ENCODE results near the gene ZNF326. TPM values are rescaled to one million over a fixed set of nuclear protein-coding genes. Genes with fewer than 3 reads are reported as not detected.
A peak's percentile ranks its signal among the peaks of the same experiment; 100 is the strongest.

Gene ZNF326
- total RNA-seq, 1 experiment from 2014 or later = 19.3 TPM

GRCh38 chr1:89946532-89946931, 48.4 kb upstream of the ZNF326 start:
- CTCF ChIA-PET = no interaction called here
- BruUV-seq (replicated peaks) = no TSS peak
- Histone ChIP-seq H3K36me3 (ENCODE audit: control insufficient read depth in 1 of 2, insufficient read depth in 2 of 2, low read length in 2 of 2) (no peaks in the 10 kb centered on the region), H3K4me2 (ENCODE audit: low read length) (peak overlapping the region; percentile 47; the same call in 1 of the 2 replicates), H3K4me1 (ENCODE audit: control insufficient read depth in 1 of 2, insufficient read depth in 2 of 2, low read length in 2 of 2) (peaks cover 0 to 14% of the 10 kb centered on the region in 2 experiments; a peak in 2 of 4 replicates), H3K9me2 (ENCODE audit: insufficient read depth) (no peaks in the 10 kb centered on the region), H3K9me3 (ENCODE audit: control insufficient read depth in 1 of 2, insufficient read depth in 1 of 2, low read depth in 1 of 2, low read length in 2 of 2) (no peaks in the 10 kb centered on the region), H3K27ac (ENCODE audit: low read depth, low read length) (no peak overlapping the region), H4K20me1 (ENCODE audit: insufficient read depth) (no peaks in the 10 kb centered on the region), H3K9ac (ENCODE audit: low read length) (no peak overlapping the region), H3K4me3 (replicated peaks in 1 of 2; ENCODE audit: low read depth in 1 of 2, low read length in 2 of 2) (no peak overlapping the region), H2AFZ (ENCODE audit: low read depth, low read length, poor library complexity, severe bottlenecking) (no peak overlapping the region), H3K79me2 (ENCODE audit: insufficient read depth, low read length) (no peaks in the 10 kb centered on the region), H3K27me3 (ENCODE audit: insufficient read depth, low read length) (no peaks in the 10 kb centered on the region)
- RAD21 ChIA-PET (ENCODE audit: low non-redundant PET in 1 of 2, low total read pairs in 2 of 2, uncharacterized antibody in 2 of 2, unreplicated experiment in 2 of 2) = no interaction called here
- POLR2A ChIA-PET = no interaction called here
- no peak for ATAC-seq
- no peak for TF ChIP-seq ATF3 (IDR thresholded peaks at IDR 0.05)
- no peak for TF ChIP-seq RAD21 (IDR thresholded peaks at IDR 0.05; ENCODE audit: low read depth)
- TF ChIP-seq CBX3 (IDR thresholded peaks at IDR 0.05; ENCODE audit: low read depth) = no peak
- no peak for TF ChIP-seq SRF (IDR thresholded peaks at IDR 0.05; ENCODE audit: low read depth)
- TF ChIP-seq ZFX (IDR thresholded peaks at IDR 0.05) = no peak
- TF ChIP-seq REST (IDR thresholded peaks at IDR 0.05; ENCODE audit: low read depth) = no peak
- no peak for TF ChIP-seq ZBTB33 (IDR thresholded peaks at IDR 0.05; ENCODE audit: extremely low read depth, insufficient replicate concordance, low read length)
- no peak for TF ChIP-seq EZH2 (IDR thresholded peaks at IDR 0.05)
- TF ChIP-seq SP1 (IDR thresholded peaks at IDR 0.05; ENCODE audit: low read depth) = no peak
- DNase-seq (ENCODE audit: low read depth, low spot score) = no peak
- intact Hi-C loops (cut with micrococcal nuclease) = no loop called here

Measured in HCT116 (cell line).